HCEC 1CT (cell line): ENCODE results near the gene RAB3C.
"Not testable (repeated sequence)": the region's sequence is repeated elsewhere in the genome, so short reads cannot be mapped to it uniquely, and the experiment has no call there.

Experiments used
- DNase-seq: peaks from one replicate; pipeline ENCODE4 v3.0.0-alpha.2; 2017

The RAB3C gene, protein sequence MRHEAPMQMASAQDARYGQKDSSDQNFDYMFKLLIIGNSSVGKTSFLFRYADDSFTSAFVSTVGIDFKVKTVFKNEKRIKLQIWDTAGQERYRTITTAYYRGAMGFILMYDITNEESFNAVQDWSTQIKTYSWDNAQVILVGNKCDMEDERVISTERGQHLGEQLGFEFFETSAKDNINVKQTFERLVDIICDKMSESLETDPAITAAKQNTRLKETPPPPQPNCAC

DNA sequence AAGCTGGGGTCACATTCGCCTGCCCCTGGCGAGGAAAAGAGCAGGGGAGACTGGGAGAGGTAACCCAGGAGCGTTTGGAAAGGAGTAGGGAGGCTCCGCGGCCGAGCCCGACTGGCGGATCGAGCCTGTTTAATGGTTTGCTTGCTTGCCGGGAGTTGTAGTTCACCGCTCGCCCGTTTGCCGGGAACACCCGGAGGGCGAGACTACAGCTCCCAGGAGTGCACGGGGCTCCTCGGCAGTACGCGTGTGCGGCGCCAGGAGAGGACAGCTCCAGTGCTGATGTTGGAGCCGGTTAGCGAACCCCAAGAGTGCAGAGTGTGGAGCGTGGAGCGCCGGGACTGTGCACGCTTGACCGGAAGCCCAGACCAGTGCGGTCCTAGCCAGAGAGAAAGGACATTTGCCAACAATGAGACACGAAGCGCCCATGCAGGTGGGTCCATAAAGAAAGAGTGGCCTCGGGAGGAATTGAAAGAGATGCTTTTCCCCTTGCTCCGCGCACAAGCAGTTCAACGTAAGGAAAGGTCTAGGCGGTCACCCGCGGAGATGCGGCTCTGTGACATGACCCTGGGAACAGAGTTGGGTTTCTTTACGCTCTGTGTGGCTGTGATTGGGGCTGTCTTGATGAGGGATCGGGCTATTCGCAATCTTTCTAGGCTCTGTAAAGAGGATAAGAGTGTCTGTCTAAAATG, at the start of gene RAB3C:
TSS of gene RAB3C (plus strand) at position 273 of the 689 bp plus-strand sequence. CDS start at position 407, 134 bp downstream.
- DNase-seq, result peak; percentile 89

DNA sequence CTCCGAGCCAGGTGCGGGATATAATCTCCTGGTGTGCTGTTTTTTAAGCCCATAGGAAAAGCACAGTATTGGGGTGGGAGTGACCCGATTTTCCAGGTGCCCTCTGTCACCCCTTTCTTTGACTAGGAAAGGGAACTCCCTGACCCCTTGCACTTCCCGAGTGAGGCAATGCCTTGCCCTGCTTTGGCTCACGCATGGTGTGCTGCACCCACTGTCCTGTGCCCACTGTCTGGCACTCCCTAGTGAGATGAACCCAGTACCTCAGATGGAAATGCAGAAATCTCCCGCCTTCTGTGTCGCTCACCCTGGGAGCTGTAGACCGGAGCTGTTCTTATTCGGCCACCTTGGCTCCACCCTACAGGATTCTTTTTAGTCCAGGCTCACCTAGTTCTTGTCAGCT, 40.9 kb upstream of the RAB3C start:
- DNase-seq, result not testable (repeated sequence)

DNA sequence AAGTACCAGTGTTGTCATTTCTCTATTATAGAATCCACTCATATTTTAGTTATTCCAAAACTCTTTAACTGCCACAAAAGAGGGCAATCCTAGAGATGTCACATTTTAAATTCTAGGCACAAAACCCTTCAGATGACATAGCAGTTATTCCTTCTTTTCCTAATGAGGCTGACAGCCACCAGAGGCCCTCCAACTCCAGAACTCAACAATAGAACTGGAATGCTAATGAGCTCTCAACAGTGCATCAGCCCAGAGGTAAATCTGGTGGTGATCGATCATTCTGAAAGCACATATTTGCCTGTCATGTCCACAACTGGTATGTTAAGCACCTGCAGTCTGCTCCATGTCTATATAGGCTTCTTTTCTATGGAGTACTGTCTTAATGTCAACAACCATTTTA, 40.2 kb upstream of the RAB3C start:
- DNase-seq, result no peak

DNA sequence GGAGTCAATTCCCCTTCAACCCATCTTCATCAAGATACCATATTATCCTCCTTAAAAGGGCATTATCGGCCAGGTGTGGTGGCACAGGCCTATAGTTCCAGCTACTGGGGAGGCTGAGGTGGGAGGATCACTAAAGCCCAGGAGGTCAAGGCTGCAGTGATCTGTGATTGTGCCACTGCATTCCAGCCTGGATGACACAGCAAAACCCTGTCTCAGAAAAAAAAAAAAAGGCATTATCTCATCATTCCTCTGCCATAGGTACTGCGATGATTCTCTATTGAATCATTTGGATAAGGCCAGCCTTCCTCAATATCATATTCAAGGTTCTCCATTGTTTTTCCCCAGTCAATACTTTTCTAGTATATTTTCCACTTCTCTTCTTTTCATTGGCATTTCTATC, 39.2 kb upstream of the RAB3C start:
- DNase-seq, result no peak

DNA sequence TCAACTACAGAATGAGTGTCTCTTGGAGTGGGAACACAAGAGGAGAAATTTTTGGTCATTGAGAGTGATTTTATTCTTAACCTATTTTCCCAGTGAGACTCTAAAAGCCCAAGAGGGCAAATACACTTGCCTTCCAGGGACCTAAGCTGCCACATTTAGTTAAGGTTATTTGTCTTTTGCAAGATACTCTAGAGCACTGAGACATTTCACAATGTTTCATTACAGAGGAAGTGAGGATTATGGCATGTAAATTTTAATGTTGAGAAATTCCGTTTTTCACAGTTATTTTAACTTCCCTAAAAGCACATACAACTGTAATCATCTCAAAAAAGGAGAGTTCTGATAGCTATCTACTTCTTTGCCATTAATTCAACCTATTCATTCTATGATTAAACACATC, 38.7 kb upstream of the RAB3C start:
- no peak for DNase-seq

DNA sequence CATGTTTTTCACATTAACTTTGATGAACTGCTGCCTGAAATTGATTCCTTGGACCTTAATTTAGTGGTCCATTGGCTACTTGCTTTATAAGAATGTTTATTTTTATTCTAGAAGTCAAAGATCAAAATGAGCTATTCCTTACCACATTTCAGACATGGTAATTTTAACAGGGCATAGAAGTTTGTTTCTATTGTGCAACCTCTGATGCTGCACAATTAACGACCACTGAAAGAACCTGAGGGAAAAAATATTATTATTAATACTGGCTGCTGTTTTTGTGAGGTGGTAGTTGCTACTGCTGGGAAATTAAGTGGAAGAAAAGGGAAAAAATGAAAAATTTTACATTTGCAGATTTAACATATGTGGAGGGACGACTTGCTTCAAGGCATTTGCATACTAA, 37.9 kb upstream of the RAB3C start:
- no peak for DNase-seq

DNA sequence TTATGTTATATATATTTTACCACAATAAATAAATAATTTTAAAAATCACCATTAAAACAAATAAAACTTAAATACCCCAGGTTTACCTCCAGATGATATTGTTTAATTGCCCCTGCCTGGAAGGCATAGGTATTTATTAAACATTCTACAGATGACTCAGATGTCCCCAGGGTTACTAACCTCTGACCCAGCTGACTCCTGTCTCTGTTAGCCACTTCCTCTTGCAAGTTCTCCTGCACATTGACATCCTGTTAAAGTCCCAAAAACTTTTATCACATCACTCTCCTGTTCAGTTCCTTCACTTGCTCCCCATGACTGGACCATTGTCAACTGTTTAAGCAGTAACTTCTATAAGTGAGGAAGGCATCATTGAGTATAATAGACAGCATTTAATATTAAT, 37.0 kb upstream of the RAB3C start:
- no peak for DNase-seq

DNA sequence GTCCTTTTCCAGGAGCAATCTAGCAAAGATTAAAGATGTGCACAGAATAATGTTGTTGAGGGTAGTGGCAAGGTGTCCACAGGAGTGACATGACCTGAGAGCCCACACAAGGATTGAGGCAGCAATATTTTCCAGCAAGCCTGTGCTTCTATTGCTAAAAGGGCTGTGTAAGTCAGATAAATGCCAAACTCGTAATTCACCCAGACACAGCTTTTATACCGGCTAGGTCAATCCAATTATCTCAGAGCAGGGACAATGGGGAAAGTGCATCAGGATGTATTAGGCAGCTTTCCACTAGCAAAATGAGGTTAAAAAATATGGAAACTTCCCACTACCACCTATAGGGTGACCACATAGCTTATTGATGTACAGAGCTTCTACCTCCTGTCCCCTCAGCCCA, 34.8 kb upstream of the RAB3C start:
- no peak for DNase-seq

DNA sequence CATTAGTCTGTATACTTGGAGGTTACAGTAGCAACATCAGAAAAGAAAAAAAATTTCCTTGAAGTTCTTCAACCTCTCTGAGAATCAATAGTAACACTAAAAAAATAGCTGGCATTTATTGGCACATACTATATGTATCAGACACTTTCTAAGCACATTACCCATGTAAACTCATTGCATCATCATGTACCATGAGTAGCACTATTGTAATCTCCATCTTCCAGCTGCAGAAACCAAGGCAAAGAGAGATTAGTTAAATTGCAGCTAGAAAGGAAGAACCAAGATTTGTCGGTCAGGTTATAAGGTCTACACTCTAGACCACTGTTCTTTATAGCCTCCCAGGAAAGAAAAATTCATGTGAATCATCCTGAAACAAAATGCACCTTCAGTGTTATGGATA, 31.4 kb upstream of the RAB3C start:
- no peak for DNase-seq

DNA sequence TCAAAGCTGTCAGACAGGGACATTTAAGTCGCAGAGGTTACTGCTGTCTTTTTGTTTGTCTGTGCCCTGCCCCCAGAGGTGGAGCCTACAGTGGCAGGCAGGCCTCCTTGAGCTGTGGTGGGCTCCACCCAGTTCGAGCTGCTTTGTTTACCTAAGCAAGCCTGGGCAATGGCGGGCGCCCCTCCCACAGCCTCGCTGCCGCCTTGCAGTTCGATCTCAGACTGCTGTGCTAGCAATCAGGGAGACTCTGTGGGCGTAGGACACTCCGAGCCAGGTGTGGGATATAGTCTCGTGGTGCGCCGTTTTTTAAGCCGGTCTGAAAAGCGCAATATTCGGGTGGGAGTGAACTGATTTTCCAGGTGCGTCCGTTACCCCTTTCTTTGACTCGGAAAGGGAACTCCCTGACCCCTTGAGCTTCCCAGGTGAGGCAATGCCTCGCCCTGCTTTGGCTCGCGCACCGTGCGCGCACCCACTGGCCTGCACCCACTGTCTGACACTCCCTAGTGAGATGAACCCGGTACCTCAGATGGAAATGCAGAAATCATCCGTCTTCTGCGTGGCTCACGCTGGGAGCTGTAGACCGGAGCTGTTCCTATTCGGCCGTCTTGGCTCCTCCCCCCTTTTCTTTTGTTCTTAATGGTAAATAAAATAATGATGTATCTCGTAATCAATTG, 25.1 kb upstream of the RAB3C start:
- not testable (repeated sequence) for DNase-seq

DNA sequence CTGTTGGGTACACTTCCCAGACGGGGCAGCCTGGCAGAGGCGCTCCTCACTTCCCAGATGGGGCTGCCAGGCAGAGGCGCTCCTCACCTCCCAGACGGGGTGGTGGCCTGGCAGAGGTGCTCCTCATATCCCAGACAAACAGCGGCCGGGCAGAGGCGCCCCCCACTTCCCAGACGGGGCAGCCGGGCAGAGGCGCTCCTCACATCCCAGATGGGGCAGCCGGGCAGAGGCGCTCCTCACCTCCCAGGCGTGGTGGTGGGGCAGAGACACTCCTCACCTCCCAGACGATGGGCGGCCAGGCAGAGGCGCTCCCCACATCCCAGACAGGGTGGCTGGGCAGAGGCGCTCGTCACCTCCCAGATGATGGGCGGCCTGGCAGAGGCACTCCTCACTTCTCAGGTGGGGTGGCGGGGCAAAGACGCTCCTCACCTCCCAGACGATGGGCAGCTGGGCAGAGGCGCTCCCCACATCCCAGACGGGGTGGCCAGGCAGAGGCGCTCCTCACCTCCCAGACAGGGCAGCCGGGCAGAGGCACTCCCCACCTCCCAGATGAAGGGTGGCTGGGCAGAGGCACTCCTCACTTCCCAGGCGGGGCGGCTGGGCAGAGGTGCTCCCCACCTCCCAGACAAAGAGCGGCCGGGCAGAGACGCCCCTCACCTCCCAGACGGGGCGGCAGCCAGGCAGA, 19.7 kb upstream of the RAB3C start:
- not testable (repeated sequence) for DNase-seq

DNA sequence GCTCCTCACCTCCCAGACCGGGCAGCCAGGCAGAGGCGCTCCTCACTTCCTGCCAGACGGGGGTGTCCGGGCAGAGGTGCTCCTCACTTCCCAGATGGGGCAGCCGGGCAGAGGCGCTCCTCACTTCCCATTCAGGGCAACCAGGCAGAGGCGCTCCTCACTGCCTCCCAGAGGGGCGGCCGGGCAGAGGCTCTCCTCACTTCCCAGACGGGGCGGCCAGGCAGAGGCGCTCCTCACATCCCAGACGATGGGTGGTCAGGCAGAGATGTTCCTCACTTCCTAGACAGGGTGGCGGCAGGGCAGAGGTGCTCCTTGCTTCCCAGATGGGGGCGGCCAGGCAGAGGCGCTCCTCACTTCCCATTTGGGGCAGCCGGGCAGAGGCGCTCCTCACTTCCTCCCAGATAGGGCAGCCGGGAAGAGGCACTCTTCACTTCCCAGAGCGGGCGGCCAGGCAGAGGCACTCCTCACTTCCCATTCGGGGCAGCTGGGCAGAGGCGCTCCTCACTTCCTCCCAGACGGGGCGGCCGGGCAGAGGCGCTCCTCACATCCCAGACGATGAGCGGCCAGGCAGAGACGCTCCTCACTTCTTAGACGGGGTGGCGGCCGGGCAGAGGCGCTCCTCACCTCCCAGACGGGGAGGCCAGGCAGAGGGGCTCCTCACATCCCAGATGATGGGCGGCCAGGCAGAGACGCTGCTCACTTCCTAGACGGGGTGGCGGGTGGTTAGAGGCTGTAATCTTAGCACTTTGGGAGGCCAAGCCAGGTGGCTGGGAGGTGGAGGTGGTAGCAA, 18.6 kb upstream of the RAB3C start:
- DNase-seq, result not testable (repeated sequence)

DNA sequence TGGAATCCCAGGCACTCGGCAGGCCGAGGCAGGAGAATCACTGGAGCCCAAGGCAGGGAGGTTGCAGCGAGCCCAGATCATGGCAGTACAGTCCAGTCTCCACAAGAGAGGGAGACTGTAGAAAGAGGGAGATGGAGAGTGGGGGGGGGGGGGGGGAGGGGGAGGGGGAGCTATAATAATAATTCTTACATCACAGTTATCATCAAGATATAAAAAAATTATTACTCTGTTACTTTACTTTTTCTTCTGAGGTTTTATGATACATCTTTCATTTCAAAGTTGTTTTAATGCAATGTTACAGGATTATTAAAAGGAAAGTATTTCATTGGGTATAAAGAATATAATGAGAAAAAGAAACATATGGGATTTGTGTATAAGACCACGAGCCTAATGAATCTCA, 17.8 kb upstream of the RAB3C start:
- DNase-seq, result no peak

DNA sequence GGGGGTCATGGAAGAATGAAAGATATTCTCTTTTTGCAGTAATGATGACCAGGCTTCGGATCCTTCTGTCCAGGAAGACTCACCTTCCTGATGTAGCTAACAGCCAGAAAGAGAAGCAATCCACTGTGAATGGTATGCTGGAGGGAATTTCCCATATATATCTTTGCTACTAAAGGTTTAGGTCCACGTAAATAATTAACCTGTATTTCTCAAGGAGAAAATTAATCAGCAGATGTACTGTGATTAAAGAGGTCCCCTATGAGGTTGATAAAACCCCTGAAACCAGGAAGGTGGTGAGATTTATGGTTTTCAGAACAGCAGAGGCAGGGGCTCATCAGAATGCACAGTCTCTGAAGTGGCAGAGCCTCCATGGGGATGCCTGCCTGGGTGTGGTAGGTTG, 11.4 kb upstream of the RAB3C start:
- no peak for DNase-seq

DNA sequence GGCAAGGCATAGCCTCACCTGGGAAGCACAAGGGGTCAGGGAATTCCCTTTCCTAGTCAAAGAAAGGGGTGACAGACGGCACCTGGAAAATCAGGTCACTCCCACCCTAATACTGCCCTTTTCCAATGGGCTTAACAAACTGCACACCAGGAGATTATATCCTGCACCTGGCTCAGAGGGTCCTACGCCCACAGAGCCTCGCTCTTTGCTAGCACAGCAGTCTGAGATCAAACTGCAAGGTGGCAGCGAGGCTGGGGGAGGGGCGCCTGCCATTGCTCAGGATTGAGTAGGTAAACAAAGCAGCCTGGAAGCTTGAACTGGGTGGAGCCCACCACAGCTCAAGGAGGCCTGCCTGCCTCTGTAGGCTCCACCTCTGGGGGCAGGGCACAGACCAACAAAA, 9.9 kb upstream of the RAB3C start:
- DNase-seq, result not testable (repeated sequence)

DNA sequence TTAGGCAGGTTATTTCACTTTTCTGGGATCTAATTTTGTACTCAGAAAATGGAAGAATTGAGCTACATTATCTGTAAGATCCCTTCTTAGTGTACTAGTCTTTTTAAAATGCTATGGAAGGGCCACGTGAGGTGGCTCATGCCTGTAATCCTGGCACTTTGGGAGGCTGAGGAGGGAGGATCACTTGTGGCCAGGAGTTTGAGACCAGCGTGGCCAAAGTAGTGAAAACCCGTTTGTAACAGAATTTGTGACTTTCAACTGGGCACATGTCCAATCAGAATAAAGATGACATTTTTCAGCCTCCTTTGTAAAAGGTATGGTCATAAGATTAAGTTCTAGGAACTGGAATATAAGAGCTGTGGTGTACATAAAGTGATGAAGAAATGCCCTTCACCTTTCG, 3.1 kb upstream of the RAB3C start:
- DNase-seq, result no peak

DNA sequence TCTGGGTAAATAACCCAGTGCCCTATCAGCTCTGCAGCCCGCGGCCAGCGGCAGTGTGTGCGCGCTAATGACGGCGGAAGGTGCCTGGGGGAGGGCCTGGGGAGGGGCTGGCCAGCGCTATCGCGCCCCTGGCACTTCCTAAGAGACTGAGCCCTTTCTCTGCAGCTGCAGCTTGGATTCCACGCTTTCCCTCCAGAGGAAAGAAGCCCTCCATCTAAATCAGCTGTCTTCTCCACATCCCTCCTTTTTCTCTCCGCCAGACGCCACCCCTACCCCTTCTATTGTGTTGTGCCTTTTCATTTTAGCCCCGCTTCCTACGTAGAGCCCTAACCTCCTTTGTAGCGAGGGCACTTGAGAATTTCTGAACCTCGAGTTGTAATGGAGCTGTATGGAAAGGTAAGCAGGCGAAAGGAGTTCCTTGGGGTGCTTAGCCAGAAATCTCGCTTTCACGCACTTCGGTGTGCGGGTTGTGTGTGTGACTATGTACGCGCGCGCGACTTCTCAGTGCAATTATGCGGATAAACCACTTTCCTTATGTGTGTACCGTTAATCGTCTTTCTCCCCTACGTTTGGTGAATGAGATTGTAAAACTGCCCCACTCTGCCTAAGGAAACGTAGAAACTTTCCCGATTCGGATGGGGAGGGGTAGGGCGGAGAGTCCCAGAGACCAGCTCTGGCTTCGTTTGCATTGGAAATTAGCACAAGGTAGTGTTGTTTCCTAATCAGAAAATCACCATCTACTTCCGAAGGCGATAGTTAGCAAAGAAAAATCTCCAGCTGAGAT, 664 bp upstream of the RAB3C start:
- no peak for DNase-seq

DNA sequence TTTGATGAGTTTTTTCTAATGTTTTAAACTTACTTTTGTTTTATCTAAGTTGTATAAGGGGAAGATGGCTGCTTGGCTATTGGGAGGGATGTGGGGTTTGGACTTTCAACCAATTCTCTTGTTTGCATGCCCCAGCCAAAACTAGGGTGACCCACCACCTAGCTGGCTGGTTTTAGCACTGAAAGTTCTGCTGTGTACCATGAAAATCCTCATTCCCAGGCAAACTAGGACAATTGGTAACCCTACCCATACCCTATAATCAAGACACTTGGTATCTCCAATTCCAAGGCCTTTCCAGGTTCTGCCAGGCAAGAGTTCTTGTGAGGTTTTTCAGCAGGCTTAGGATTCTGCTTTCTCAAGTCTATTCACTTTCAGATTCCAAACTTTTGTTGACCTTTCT, 13.1 kb downstream of the RAB3C start:
- DNase-seq, result no peak

DNA sequence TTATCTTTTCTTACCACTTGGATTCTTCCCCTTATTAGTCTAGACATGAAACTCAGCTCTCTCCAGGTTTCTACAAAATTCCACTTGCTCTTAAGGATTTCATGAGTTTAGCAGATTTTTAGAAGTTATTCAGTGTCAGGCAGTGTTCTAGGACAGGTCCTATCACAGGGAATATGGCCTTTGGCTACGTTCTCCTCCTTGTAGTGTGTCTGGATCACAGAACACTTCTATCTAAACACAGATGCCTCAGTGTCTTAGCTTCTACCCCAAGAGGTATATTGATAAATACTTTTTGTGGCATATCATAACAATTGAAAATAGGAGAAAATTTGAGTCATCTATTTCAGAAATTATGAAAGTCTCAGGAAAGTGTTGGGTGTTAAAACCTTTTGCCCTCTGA, 15.6 kb downstream of the RAB3C start:
- DNase-seq, result no peak

DNA sequence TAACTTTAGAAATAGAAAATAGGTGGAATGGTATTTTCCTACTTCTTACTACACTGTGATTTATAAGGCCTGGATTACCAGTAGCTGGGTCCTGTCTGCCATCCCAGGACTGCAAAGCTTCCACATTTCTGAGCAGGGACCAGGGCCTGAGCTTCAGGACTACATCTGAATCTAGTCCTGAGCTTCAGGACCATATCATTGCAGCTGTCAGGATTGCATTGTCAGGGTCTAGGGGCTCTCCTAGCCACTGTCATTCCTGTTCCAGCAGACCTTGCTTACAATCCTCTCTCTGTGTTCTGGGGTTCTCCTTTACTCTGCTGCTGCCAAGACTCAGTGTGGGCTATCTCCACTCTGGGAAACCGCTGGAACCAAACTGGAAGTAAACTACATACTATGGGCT, 16.3 kb downstream of the RAB3C start:
- no peak for DNase-seq

DNA sequence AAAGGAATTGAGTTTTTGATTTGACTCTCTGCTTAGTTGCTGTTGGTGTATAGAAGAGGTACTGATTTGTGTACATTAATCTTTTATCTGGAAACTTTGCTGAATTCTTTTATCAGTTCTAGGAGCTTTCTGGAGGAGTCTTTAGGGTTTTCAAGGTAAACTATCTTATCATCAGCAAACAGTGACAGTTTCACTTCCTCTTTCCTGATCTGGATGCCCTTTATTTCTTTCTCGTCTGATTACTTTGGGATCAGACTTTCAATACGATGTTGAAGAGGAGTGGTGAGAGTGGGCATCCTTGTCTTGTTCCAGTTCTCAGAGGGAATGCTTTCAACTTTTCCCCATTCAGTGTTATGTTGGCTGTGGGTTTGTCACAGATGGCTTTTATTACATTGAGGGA, 17.7 kb downstream of the RAB3C start:
- DNase-seq, result not testable (repeated sequence)

DNA sequence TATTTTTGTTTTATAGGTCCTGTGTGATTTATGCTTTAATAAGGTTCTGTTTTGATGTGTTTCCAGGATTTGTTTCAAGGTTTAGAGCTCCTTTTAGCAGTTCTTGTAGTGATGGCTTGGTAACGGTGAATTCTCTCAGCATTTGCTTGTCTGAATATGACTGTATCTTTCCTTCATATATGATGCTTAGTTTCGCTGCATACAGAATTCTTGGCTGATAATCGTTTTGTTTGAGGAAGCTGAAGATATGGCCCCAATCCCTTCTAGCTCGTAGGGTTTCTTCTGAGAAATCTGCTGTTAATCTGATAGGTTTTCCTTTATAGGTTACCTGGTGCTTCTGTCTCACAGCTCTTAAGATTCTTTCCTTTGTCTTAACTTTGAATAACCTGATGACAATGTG, 20.0 kb downstream of the RAB3C start:
- DNase-seq, result not testable (repeated sequence)
